Left renal cortex interstitium (tissue), 4 donors: ENCODE results near the gene KRTAP27-1. TPM values are rescaled to one million over a fixed set of nuclear protein-coding genes. Genes with fewer than 3 reads are reported as not detected.

Source experiments
- DNase-seq, 4 donors: peaks; one replicate each; pipeline ENCODE4 v3.0.0-alpha.2; 2013; ENCODE audit warnings: low read depth in 4 of 4, low spot score in 2 of 4, missing footprints in 1 of 4
- polyA plus RNA-seq, 4 donors: library from polyadenylated mRNA; unstranded; fragments of 120-200 nt; gene quantifications; one replicate each; pipeline ENCODE4 v1.2.1, GENCODE V29; 2013; ENCODE audit not compliant: insufficient read length in 4 of 4

The KRTAP27-1 gene
- polyA plus RNA-seq, 4 donors, result not detected

DNA sequence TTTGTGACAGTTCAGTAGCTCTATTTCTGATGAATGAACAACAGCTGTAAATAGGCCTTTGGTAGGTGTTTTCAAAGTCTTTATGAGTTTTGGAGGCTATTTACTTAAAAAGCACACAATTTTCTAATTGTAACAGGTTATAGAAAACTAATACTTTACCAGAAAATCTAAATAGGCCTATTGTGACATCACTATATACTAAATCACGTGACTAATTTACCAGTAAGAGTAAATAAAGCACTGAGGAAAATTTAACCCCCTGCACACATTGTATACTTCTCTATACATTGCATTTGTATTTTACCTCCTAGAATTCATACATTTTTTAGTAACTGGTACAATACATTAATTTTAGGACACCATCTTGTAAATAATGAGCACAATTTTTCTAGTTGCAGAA lies 32.4 kb downstream of the KRTAP27-1 start:
- DNase-seq, result no peak

DNA sequence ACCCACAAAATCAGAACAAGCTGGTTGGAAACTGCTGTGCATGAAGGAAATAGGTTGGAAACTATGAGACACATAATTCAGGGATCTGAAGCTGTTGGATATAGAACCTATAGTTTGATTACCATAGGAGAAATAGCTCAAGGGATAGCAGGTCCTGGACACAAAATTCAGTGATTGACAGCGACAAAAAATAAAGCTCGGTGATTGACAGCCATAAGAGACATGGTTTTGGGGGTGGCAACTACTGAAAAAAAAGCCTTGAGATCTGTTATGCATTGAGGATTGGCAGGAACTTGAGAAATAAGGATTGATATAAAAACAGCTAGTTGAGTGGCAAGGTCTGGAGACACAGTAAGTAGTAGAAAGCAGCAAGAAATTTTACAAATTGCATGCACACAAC lies 48.3 kb downstream of the KRTAP27-1 start, which contains the start of gene KRTAP25-1:
Gene KRTAP25-1 (minus strand): TSS at position 300 of the 400 bp plus-strand sequence. CDS start 24 bp downstream, at position 276.
- no peak for DNase-seq

Other genes starting within 250 kb of the KRTAP27-1 start
- gene CLDN17, start 170.9 kb downstream of the KRTAP27-1 start, polyA plus RNA-seq, result not detected
- gene CLDN8, start 121.6 kb downstream of the KRTAP27-1 start, polyA plus RNA-seq, result 100 to 1,000 TPM in 1 of 4 donors, 10 to 100 TPM in 3; 42.1 to 110 (median 60.0) TPM
- not detected for gene KRTAP24-1, start 54.7 kb downstream of the KRTAP27-1 start, polyA plus RNA-seq
- not detected for gene KRTAP25-1, start 48.2 kb downstream of the KRTAP27-1 start, polyA plus RNA-seq
- not detected for gene KRTAP26-1, start 17.4 kb downstream of the KRTAP27-1 start, polyA plus RNA-seq
- not detected for gene KRTAP23-1, start 10.9 kb upstream of the KRTAP27-1 start, polyA plus RNA-seq
- not detected for gene KRTAP13-2, start 34.6 kb upstream of the KRTAP27-1 start, polyA plus RNA-seq
- not detected for gene KRTAP13-1, start 58.3 kb upstream of the KRTAP27-1 start, polyA plus RNA-seq
- not detected for gene KRTAP13-3, start 88.2 kb upstream of the KRTAP27-1 start, polyA plus RNA-seq
- gene KRTAP13-4, start 92.5 kb upstream of the KRTAP27-1 start, polyA plus RNA-seq, result not detected
- not detected for gene KRTAP15-1, start 102.6 kb upstream of the KRTAP27-1 start, polyA plus RNA-seq
- gene KRTAP19-1, start 142.7 kb upstream of the KRTAP27-1 start, polyA plus RNA-seq, result not detected
- gene KRTAP19-2, start 149.7 kb upstream of the KRTAP27-1 start, polyA plus RNA-seq, result not detected
- gene KRTAP19-3, start 154.3 kb upstream of the KRTAP27-1 start, polyA plus RNA-seq, result not detected
- gene KRTAP19-4, start 159.5 kb upstream of the KRTAP27-1 start, polyA plus RNA-seq, result not detected
- not detected for gene KRTAP19-5, start 164.4 kb upstream of the KRTAP27-1 start, polyA plus RNA-seq
- gene KRTAP19-6, start 204.2 kb upstream of the KRTAP27-1 start, polyA plus RNA-seq, result not detected
- gene KRTAP19-7, start 223.6 kb upstream of the KRTAP27-1 start, polyA plus RNA-seq, result not detected